Measurements from ENCODE around the gene SOHLH1.

GRCh38 chr9:135663451-135663770, 35.9 kb downstream of the SOHLH1 start:
- TF ChIP-seq ZBTB49 (tag by site-specific recombination; IDR thresholded peaks at IDR 0.05; ENCODE audit: low read depth) (no peak), CTCF (tag by site-specific recombination; IDR thresholded peaks at IDR 0.05) (no peak), ZNF366 (tag by site-specific recombination; conservative IDR thresholded peaks at IDR 0.05) (no peak), REST (tag by site-specific recombination; IDR thresholded peaks at IDR 0.05) (no peak)
